Sigmoid colon (tissue), 7 donors: Measurements from ENCODE around the gene CFAP410. TPM values are rescaled to one million over a fixed set of nuclear protein-coding genes. Genes with fewer than 3 reads are reported as not detected.

Experiments used
- DNase-seq: peaks from one replicate; pipeline ENCODE4 v3.0.0-alpha.2; 2019
- H3K27ac ChIP-seq, 4 donors: fragments of 200-600 bp; sonication (generic); one replicate each; pipeline ENCODE4 v1.5.1; 2016 to 2019; ENCODE audit warnings: mild to moderate bottlenecking in 1 of 4
- H3K27me3 ChIP-seq, 3 donors: fragments of 200-600 bp; sonication (generic); one replicate each; pipeline ENCODE4 v1.5.1; 2019; ENCODE audit warnings: mild to moderate bottlenecking in 1 of 3
- H3K36me3 ChIP-seq, 4 donors: fragments of 200-600 bp; sonication (generic); one replicate each; pipeline ENCODE4 v1.5.1; 2016 to 2019
- H3K4me1 ChIP-seq, 4 donors: fragments of 200-600 bp; sonication (generic); one replicate each; pipeline ENCODE4 v1.5.1; 2017 to 2019
- H3K4me3 ChIP-seq, 4 donors: fragments of 200-600 bp; sonication (generic); one replicate each; pipeline ENCODE4 v1.5.1; 2017 to 2019; ENCODE audit warnings: mild to moderate bottlenecking in 2 of 4, moderate library complexity in 1 of 4
- H3K9me3 ChIP-seq, 4 donors: fragments of 200-600 bp in 3 of 4; sonication (generic) in 3 of 4; one replicate each; pipeline versions ENCODE4 v1.5.1 to v1.6.1; 2013 to 2019
- CTCF ChIP-seq, 4 experiments: fragments of 450-650 bp in 3 of 4; fragments of 200-600 bp in 1 of 4; IDR thresholded peaks; one replicate each; pipeline ENCODE4 v1.5.1; 2016 to 2019; ENCODE audit warnings: antibody characterized with exemption in 4 of 4, mild to moderate bottlenecking in 3 of 4, moderate library complexity in 2 of 4
- EP300 ChIP-seq, 4 donors: sonication (generic); formaldehyde crosslinking; IDR thresholded peaks; one replicate each; pipeline ENCODE4 v1.6.1; 2017; ENCODE audit warnings: antibody characterized with exemption in 4 of 4
- POLR2A ChIP-seq, 2 donors: fragments of 450-650 bp; IDR thresholded peaks; one replicate each; pipeline ENCODE4 v1.6.1; 2016; ENCODE audit warnings: antibody characterized with exemption in 2 of 2, mild to moderate bottlenecking in 2 of 2, moderate library complexity in 2 of 2
- POLR2AphosphoS5 ChIP-seq, 4 donors: sonication (generic); formaldehyde crosslinking; IDR thresholded peaks; one replicate each; pipeline ENCODE4 v1.6.1; 2017; ENCODE audit warnings: antibody characterized with exemption in 4 of 4
- WGBS, 2 donors: extraction: QIAGEN DNeasy Blood & Tissue Kit; methylation state at CpG; one replicate each; pipeline ENCODE4 v1.1.7; 2013; 5-methylcytosine and 5-hydroxymethylcytosine counted together
- intact Hi-C: fragments of 100-400 bp; cut with DNase I; formaldehyde crosslinking; loops from one replicate; pipeline ENCODE4 v1.15.1; 2023
- polyA plus RNA-seq, 3 donors: library from polyadenylated mRNA; stranded (reverse); fragments of 200-250 nt; gene quantifications; one replicate each; pipeline ENCODE4 v1.2.3, GENCODE V29; 2013
- total RNA-seq, 4 donors: library from RNA; depleted of rRNA; stranded (reverse); fragments of >200 nt; gene quantifications; one replicate each; pipeline ENCODE4 v1.1.0, GENCODE V29; 2016
- donor health status: healthy with polysubstance abuse.
- donor health status: Bipolar disorder and iron deficiency.
- donor health status: healthy.

CFAP410 gene
- total and polyA plus RNA-seq, 7 donors: 12.7 to 31.7 (median 28.2) TPM

DNA sequence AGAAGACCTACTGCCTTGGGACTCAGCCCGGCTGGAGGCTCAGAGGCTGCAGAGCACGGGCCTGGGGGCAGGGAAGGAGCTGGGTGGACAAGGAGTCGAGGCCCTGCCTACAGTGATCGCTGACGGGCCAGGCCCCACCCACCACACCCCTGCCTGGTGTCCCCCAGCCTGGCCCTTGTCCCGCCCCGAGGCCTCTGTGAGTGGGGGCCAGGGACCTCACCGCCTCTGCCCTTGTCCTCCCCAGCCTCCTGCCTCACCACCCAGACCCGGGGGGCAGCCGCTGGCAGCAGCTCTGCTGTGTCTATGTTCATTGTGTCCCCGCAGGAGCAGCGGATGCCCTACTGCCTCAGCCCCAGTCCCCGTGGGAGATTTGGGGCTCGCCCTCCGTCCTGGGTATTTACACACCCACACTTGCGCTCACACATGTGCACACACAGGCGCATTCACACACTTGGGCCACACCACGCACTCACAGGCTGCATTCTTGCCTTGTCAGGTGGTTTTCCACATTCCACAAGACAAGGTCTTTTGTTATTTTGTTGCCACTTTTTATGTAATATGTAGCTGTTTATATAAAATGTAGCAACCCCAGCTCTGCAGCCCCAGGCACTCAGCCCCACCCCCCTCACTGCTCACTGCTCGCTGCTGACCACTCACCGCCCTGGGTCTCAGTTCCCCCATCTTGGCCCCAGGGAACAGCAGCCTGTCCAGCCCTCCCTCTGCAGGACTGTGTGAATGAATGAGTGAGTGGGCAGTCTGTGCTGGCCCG lies 32.1 kb downstream of the CFAP410 start:
- H3K27me3 ChIP-seq: no peaks in the 10 kb centered on the region
- 86 to 88% methylated on average over 21 of the region's 21 CpGs for WGBS, 2 donors
- peaks cover 9 to 37% (median 15%) of the 10 kb centered on the region in 4 donors for H3K36me3 ChIP-seq
- intact Hi-C loops: no loop called here
- no peak for TF ChIP-seq POLR2A (IDR thresholded peaks at IDR 0.05)
- no peak for TF ChIP-seq EP300 (IDR thresholded peaks at IDR 0.05)
- TF ChIP-seq CTCF (IDR thresholded peaks at IDR 0.05): no peak
- TF ChIP-seq POLR2AphosphoS5 (IDR thresholded peaks at IDR 0.05): no peak
- H3K4me1 ChIP-seq: peaks cover 0 to 39% (median 21%) of the 10 kb centered on the region in 4 donors
- no peak overlapping the region for H3K4me3 ChIP-seq
- no peak overlapping the region for H3K27ac ChIP-seq
- no peaks in the 10 kb centered on the region for H3K9me3 ChIP-seq
- no peak for DNase-seq

DNA sequence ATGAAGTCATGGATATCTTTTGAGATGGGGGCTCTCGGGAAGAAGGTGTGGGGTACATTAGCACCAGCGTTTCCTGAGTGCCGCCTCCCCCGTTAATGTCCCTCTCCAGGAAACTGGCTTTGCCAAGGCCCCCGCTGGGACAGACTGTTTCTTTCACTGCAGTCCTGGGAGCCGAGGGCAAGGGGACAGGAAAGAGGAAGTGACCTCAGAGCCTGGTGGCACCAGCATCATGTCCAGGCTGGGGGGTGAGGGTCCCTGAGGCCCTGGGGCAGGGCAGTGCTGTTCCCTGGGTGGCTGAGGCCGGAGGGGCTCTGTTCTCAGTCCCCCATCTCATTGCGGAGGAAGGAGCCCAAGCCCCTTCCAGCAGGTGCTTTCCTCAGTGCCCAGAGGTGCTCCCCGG lies 33.5 kb downstream of the CFAP410 start:
- Histone ChIP-seq H3K4me3 (no peak overlapping the region), H3K9me3 (no peaks in the 10 kb centered on the region), H3K36me3 (peaks cover 0 to 22% (median 3%) of the 10 kb centered on the region in 4 donors), H3K27ac (peak overlapping the region in 1 of 4 donors; percentile 15), H3K27me3 (no peaks in the 10 kb centered on the region), H3K4me1 (peaks cover 0 to 53% (median 34%) of the 10 kb centered on the region in 4 donors)
- no peak for DNase-seq
- WGBS, 2 donors: 85 to 89% methylated on average over 9 of the region's 9 CpGs
- no peak for TF ChIP-seq EP300 (IDR thresholded peaks at IDR 0.05)
- no peak for TF ChIP-seq POLR2A (IDR thresholded peaks at IDR 0.05)
- no peak for TF ChIP-seq POLR2AphosphoS5 (IDR thresholded peaks at IDR 0.05)
- TF ChIP-seq CTCF (IDR thresholded peaks at IDR 0.05): no peak
- intact Hi-C loops: no loop called here

DNA sequence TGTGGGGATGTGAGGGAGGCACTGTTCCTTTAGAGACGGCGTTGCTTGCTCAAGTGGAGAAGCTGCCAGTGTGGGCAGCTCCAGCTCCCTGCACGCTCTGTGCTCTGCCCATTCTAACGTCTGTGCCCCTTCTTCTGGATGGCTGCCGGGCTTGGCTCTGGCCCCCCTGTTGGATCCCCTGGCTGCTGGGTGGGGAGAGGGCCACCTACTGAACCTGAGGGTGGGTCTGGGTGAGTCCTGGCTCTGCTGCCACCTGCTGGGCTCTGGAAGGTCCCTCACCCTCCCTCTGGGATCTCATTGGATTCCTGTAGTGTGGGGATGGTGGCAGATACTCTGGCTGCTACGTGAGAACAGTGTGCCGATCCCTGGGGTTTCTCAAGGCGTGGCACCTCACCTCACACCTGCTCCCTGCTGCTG lies 34.3 kb downstream of the CFAP410 start:
- Histone ChIP-seq H3K36me3 (peaks cover 0 to 14% (median 0%) of the 10 kb centered on the region in 4 donors), H3K27me3 (no peaks in the 10 kb centered on the region), H3K9me3 (no peaks in the 10 kb centered on the region), H3K4me3 (no peak overlapping the region), H3K27ac (peak overlapping the region in 1 of 4 donors; percentile 25), H3K4me1 (peaks cover 0 to 55% (median 36%) of the 10 kb centered on the region in 4 donors)
- 34 to 65% methylated on average over 8 of the region's 8 CpGs for WGBS, 2 donors
- DNase-seq: no peak
- TF ChIP-seq CTCF (IDR thresholded peaks at IDR 0.05) (peak in 3 of 4 experiments; percentile 33 to 41 (median 35)), POLR2A (IDR thresholded peaks at IDR 0.05) (no peak), EP300 (IDR thresholded peaks at IDR 0.05) (no peak), POLR2AphosphoS5 (IDR thresholded peaks at IDR 0.05) (no peak)
- intact Hi-C loops: no loop called here

- intact Hi-C loops: no loop called here
- DNase-seq: no peak
- Histone ChIP-seq H3K4me3 (no peak overlapping the region), H3K4me1 (peaks cover 0 to 60% (median 41%) of the 10 kb centered on the region in 4 donors), H3K27me3 (no peaks in the 10 kb centered on the region), H3K36me3 (peaks cover 0 to 13% (median 0%) of the 10 kb centered on the region in 4 donors), H3K9me3 (no peaks in the 10 kb centered on the region), H3K27ac (peak overlapping the region in 2 of 4 donors; percentile 15 to 25)
- TF ChIP-seq POLR2AphosphoS5 (IDR thresholded peaks at IDR 0.05) (no peak), POLR2A (IDR thresholded peaks at IDR 0.05) (no peak), EP300 (IDR thresholded peaks at IDR 0.05) (no peak), CTCF (IDR thresholded peaks at IDR 0.05) (no peak)
- 45 to 74% methylated on average over 16 of the region's 16 CpGs for WGBS, 2 donors
Measured at GRCh38 chr21:44304011-44304616, 35.1 kb downstream of the CFAP410 start.
